Subcutaneous adipose tissue (tissue), 4 donors: ENCODE measurements around the gene NFKBIB. TPM values are rescaled to one million over a fixed set of nuclear protein-coding genes. Genes with fewer than 3 reads are reported as not detected.

Source experiments
- total RNA-seq, 4 donors: library from RNA; depleted of rRNA; stranded (reverse); fragments of >200 nt; gene quantifications; one replicate each; pipeline ENCODE4 v1.1.0, GENCODE V29; 2016
- TF ChIP-seq, protein P1 (sequence below): fragments of 450-650 bp; IDR thresholded peaks from one replicate; pipeline ENCODE4 v1.5.1; 2016; ENCODE audit warnings: low read depth, mild to moderate bottlenecking, control low read depth, antibody characterized with exemption, moderate library complexity

NFKBIB gene
- total RNA-seq, 4 donors from 2014 or later, result 6.5 to 24.3 (median 16.5) TPM

DNA sequence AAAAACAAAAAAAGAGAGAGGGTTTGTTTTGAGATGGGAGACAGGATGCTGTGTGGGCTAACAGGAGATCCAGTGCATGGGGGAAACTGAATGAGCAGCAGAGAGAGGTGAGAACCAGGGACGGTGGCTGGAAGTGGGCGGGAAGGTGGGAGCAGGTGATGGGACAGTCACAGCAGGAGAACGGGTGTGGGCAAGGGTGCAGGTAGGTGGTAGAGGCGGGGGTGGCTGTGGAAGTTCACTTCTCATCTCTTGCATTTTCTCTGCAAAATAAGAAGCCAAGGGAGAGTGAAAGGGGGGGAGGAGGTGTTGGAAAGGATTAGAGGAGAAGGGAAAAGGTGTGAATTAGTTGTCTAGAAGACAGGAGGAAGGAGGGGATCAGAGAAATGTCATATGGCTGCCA lies 53.9 kb downstream of the NFKBIB start:
- TF ChIP-seq, protein P1, sequence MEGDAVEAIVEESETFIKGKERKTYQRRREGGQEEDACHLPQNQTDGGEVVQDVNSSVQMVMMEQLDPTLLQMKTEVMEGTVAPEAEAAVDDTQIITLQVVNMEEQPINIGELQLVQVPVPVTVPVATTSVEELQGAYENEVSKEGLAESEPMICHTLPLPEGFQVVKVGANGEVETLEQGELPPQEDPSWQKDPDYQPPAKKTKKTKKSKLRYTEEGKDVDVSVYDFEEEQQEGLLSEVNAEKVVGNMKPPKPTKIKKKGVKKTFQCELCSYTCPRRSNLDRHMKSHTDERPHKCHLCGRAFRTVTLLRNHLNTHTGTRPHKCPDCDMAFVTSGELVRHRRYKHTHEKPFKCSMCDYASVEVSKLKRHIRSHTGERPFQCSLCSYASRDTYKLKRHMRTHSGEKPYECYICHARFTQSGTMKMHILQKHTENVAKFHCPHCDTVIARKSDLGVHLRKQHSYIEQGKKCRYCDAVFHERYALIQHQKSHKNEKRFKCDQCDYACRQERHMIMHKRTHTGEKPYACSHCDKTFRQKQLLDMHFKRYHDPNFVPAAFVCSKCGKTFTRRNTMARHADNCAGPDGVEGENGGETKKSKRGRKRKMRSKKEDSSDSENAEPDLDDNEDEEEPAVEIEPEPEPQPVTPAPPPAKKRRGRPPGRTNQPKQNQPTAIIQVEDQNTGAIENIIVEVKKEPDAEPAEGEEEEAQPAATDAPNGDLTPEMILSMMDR, result no peak

DNA sequence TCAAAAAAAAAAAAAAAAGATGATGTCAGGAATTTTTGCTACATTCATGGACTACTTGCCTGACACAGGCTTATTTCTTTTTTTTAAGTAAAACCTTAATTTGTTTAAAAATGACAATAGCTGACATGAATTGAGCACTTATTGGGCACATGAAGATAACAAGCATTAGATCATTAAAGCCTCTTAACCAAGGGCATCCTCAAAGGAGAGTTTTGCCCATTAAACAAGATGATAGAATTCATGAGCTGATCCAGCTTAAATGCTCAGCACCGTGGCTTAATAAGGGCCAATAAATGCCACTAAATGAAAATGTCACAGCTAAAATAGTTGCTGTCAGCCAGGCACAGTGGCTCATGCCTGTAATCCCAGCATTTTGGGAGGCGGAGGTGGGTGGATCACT lies 56.5 kb downstream of the NFKBIB start:
- TF ChIP-seq, protein P1, result no peak

- TF ChIP-seq, protein P1, result no peak
Measured at GRCh38 chr19:38958301-38958700, 58.5 kb downstream of the NFKBIB start.

Other genes with a start within 250 kb of the NFKBIB start
- gene CAPN12, start 155.5 kb upstream of the NFKBIB start, total RNA-seq, result 1 to 10 TPM in 1 of 4 donors, under 1 TPM in 2, not detected in 1; 0.57 to 1.8 (median 0.68) TPM
- gene LGALS7, start 126.5 kb upstream of the NFKBIB start, total RNA-seq, result not detected
- gene LGALS7B, start 110.8 kb upstream of the NFKBIB start, total RNA-seq, result not detected
- 1 to 10 TPM in 3 of 4 donors, not detected in 1; 1.9 to 4.5 (median 4.4) TPM for gene LGALS4, start 87.0 kb upstream of the NFKBIB start, total RNA-seq
- gene ECH1, start 68.2 kb upstream of the NFKBIB start, total RNA-seq, result 100 to 1,000 TPM; 103 to 333 (median 136) TPM
- gene HNRNPL, start 50.0 kb upstream of the NFKBIB start, total RNA-seq, result 100 to 1,000 TPM; 109 to 161 (median 141) TPM
- 10 to 100 TPM in 1 of 4 donors, 1 to 10 TPM in 3; 3.6 to 11.0 (median 4.6) TPM for gene RINL, start 21.7 kb upstream of the NFKBIB start, total RNA-seq
- gene SIRT2, start 351 bp upstream of the NFKBIB start, total RNA-seq, result 100 to 1,000 TPM in 1 of 4 donors, 10 to 100 TPM in 3; 45.7 to 103 (median 64.9) TPM
- 1 to 10 TPM in 1 of 4 donors, not detected in 3; 4.1 TPM for gene CCER2, start 12.2 kb downstream of the NFKBIB start, total RNA-seq
- gene SARS2, start 30.8 kb downstream of the NFKBIB start, total RNA-seq, result 10 to 100 TPM in 2 of 4 donors, 1 to 10 TPM in 2; 3.7 to 18.8 (median 10.0) TPM
- 10 to 100 TPM; 10.1 to 26.0 (median 23.0) TPM for gene MRPS12, start 31.0 kb downstream of the NFKBIB start, total RNA-seq
- 10 to 100 TPM; 12.6 to 88.7 (median 53.1) TPM for gene FBXO17, start 75.8 kb downstream of the NFKBIB start, total RNA-seq
- gene FBXO27, start 132.6 kb downstream of the NFKBIB start, total RNA-seq, result 10 to 100 TPM in 2 of 4 donors, 1 to 10 TPM in 2; 5.4 to 20.5 (median 8.7) TPM
- not detected for gene ACP7, start 184.4 kb downstream of the NFKBIB start, total RNA-seq
- 1 to 10 TPM; 4.0 to 4.8 (median 4.6) TPM for gene PAK4, start 225.8 kb downstream of the NFKBIB start, total RNA-seq